ENCODE results near the gene LRRC4B. TPM values are rescaled to one million over a fixed set of nuclear protein-coding genes. Genes with fewer than 3 reads are reported as not detected.

The LRRC4B gene
- polyA plus RNA-seq, 1 of the 3 experiments (the other 2 are of a cell fraction), result 6.9 TPM

DNA sequence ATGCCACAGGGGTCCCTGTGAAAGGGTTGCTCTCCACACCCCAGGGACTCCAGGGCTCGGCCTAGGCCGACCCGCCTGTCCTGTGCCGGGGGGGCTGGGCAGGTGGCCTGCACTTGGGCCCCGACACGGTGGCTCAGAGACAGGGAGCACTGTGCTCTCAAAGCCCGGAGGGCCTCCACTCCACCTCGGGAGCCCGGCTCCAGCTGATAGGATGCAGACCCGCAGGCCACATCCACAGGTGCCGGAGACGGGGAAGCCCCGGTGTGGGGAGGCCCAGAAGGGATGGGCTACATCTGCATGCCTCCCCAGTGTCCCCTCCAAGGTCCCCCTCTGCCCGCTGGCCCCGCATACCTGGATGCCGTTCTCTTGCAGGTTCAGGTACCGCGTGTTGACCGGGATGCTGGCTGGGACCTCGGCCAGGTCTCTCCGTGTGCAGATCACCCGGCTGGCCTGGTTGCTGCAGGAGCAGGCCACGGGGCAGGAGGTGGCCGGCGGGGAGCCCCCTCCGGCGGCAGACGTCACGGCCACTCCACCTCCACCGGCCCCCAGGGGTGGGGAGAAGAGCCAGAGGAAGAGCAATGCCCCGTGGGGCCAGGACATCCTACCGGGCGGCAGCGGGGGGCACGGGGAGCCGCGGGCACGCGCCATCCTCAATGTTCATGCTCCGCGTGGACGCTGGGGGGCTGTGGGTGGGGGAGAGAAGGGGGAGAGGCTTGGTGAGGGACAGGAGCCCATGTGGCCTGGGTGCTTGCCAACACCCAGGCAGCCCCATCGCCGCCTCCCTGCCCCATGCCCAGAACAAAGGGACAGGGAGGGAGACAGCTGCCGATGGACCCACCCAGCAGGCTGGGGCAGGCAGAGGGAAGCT lies 19.8 kb downstream of the LRRC4B start:
- Histone ChIP-seq H3K9ac (no peak overlapping the region), H3K9me3 (no peaks in the 10 kb centered on the region), H4K20me1 (ENCODE audit: insufficient read depth) (peaks cover 6% of the 10 kb centered on the region; the same call in 1 of the 2 replicates), H3K9me2 (no peaks in the 10 kb centered on the region), H3K79me2 (ENCODE audit: insufficient read depth) (no peaks in the 10 kb centered on the region), H3K4me3 (ENCODE audit: low read depth in 2 of 2, low read length in 1 of 2) (no peak overlapping the region), H3K4me2 (no peak overlapping the region), H3F3A (replicated peaks; ENCODE audit: insufficient read depth) (no peaks in the 10 kb centered on the region), H3K27me3 (ENCODE audit: insufficient read depth) (no peaks in the 10 kb centered on the region), H3K27ac (ENCODE audit: low read depth in 2 of 2, low read length in 1 of 2) (no peak overlapping the region), H3K4me1 (ENCODE audit: control insufficient read depth in 1 of 2, insufficient read depth in 2 of 2, low read depth in 1 of 2, low read length in 1 of 2) (peaks cover 0 to 26% of the 10 kb centered on the region in 2 experiments; a peak in 1 of 4 replicates), H2AFZ (ENCODE audit: low read depth) (no peak overlapping the region), H3K36me3 (replicated peaks in 1 of 2; ENCODE audit: control insufficient read depth in 1 of 2, insufficient read depth in 2 of 2, low read length in 1 of 2) (no peaks in the 10 kb centered on the region)
- CTCF ChIA-PET, result interaction anchor here (0.8 to 2.5 kb wide), 8 partner anchors 8 to 51 kb away, joined by 3 to 28 read pairs (median 6); no protein-coding TSS in a partner anchor
- no peak for DNase-seq
- no peak for TF ChIP-seq TCF12 (IDR thresholded peaks at IDR 0.05)
- no peak for TF ChIP-seq TEAD4 (IDR thresholded peaks at IDR 0.05; ENCODE audit: borderline replicate concordance, insufficient read depth)
- TF ChIP-seq, protein P1, sequence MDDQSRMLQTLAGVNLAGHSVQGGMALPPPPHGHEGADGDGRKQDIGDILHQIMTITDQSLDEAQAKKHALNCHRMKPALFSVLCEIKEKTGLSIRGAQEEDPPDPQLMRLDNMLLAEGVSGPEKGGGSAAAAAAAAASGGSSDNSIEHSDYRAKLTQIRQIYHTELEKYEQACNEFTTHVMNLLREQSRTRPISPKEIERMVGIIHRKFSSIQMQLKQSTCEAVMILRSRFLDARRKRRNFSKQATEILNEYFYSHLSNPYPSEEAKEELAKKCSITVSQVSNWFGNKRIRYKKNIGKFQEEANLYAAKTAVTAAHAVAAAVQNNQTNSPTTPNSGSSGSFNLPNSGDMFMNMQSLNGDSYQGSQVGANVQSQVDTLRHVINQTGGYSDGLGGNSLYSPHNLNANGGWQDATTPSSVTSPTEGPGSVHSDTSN (IDR thresholded peaks at IDR 0.05), result no peak
- TF ChIP-seq, protein P2, sequence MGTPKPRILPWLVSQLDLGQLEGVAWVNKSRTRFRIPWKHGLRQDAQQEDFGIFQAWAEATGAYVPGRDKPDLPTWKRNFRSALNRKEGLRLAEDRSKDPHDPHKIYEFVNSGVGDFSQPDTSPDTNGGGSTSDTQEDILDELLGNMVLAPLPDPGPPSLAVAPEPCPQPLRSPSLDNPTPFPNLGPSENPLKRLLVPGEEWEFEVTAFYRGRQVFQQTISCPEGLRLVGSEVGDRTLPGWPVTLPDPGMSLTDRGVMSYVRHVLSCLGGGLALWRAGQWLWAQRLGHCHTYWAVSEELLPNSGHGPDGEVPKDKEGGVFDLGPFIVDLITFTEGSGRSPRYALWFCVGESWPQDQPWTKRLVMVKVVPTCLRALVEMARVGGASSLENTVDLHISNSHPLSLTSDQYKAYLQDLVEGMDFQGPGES (IDR thresholded peaks at IDR 0.05; ENCODE audit: low read depth, low read length), result no peak
- TF ChIP-seq SMC3 (IDR thresholded peaks at IDR 0.05; ENCODE audit: low read depth, low read length), result no peak
- TF ChIP-seq ELF1 (IDR thresholded peaks at IDR 0.05), result no peak
- no peak for TF ChIP-seq CHD2 (IDR thresholded peaks at IDR 0.05; ENCODE audit: low read length, partially characterized antibody)
- TF ChIP-seq FOSL2 (IDR thresholded peaks at IDR 0.05; ENCODE audit: borderline replicate concordance, low read depth), result no peak
- TF ChIP-seq FOXM1 (IDR thresholded peaks at IDR 0.05; ENCODE audit: low read depth), result no peak
- TF ChIP-seq FOXJ3 (CRISPR knock-in tag; IDR thresholded peaks at IDR 0.05), result no peak
- TF ChIP-seq TAF1 (IDR thresholded peaks at IDR 0.05; ENCODE audit: borderline replicate concordance, low read depth, low read length), result no peak
- TF ChIP-seq EP300 (IDR thresholded peaks at IDR 0.05; ENCODE audit: borderline replicate concordance in 1 of 2, low read depth in 1 of 2, low read length in 1 of 2), result no peak
- no peak for TF ChIP-seq GATA2 (CRISPR knock-in tag; IDR thresholded peaks at IDR 0.05)
- no peak for TF ChIP-seq RAD21 (IDR thresholded peaks at IDR 0.05; ENCODE audit: low read length)
- POLR2A ChIA-PET, result interaction anchor here (0.5 kb wide), 1 partner anchor 48 kb away, joined by 4 read pairs; no protein-coding TSS in a partner anchor
- WGBS (ENCODE audit: low lambda C conversion rate), result 82% methylated on average over 17 of the region's 45 CpGs

Measured in SK-N-SH (cell line).